GM12878 (cell line): ENCODE measurements around the gene CORO1A.

Experiments used
- CTCF ChIP-seq, 3 experiments: IDR thresholded peaks in 2 of 3; conservative IDR thresholded peaks in 1 of 3; 2 replicates each; pipeline ENCODE4 v1.5.1; 2011; ENCODE audit warnings: low read depth in 3 of 3, low read length in 3 of 3, mild to moderate bottlenecking in 3 of 3, control low read depth in 2 of 3, moderate library complexity in 2 of 3, inconsistent platforms in 1 of 3, mixed read lengths in 1 of 3; ENCODE audit not compliant: control insufficient read depth in 2 of 3, insufficient read depth in 1 of 3; ENCODE audit errors: extremely low read depth in 1 of 3
- E2F4 ChIP-seq: IDR thresholded peaks from 2 replicates; pipeline ENCODE4 v1.6.1; 2012; ENCODE audit warnings: low read depth, low read length, improper control_type of control experiment
- EP300 ChIP-seq, 2 experiments: fragments of 150-350 bp in 1 of 2; IDR thresholded peaks; 2 replicates each; pipeline ENCODE4 v1.6.1; 2011 to 2012; ENCODE audit warnings: low read depth in 2 of 2, low read length in 2 of 2, borderline replicate concordance in 1 of 2, improper control_type of control experiment in 1 of 2, inconsistent platforms in 1 of 2; ENCODE audit not compliant: control insufficient read depth in 1 of 2
- LARP7 ChIP-seq: fragments of 450-650 bp; IDR thresholded peaks from 2 replicates; pipeline ENCODE4 v1.6.1; 2017; ENCODE audit warnings: mild to moderate bottlenecking
- MEF2B ChIP-seq: fragments of 450-650 bp; IDR thresholded peaks from 2 replicates; pipeline ENCODE4 v1.6.1; 2018; ENCODE audit warnings: mild to moderate bottlenecking, moderate library complexity; ENCODE audit not compliant: partially characterized antibody, poor library complexity, severe bottlenecking
- MYC ChIP-seq: IDR thresholded peaks from 2 replicates; pipeline ENCODE4 v1.6.1; 2011; ENCODE audit warnings: mild to moderate bottlenecking, low read length, moderate library complexity, inconsistent platforms; ENCODE audit not compliant: insufficient read depth, insufficient replicate concordance, insufficient read length, severe bottlenecking
- POLR2A ChIP-seq: IDR thresholded peaks from 2 replicates; pipeline ENCODE4 v1.6.1; 2011; ENCODE audit warnings: low read depth, mild to moderate bottlenecking, low read length

- TF ChIP-seq E2F4 (no peak), LARP7 (no peak), CTCF (IDR thresholded peaks at IDR 0.05 in 2 of 3, conservative IDR thresholded peaks at IDR 0.05 in 1 of 3; ENCODE audit: control insufficient read depth in 2 of 3, extremely low read depth in 1 of 3, insufficient read depth in 1 of 3, low read depth in 3 of 3, low read length in 3 of 3) (no peak; a peak in 1 of 6 replicates), MEF2B (no peak), MYC (no peak), EP300 (IDR thresholded peaks at IDR 0.05; ENCODE audit: borderline replicate concordance in 1 of 2, control insufficient read depth in 1 of 2, low read depth in 2 of 2, low read length in 2 of 2) (no peak), POLR2A (no peak)
Observed at GRCh38 chr16:30187556-30187865, 4.1 kb downstream of the CORO1A start.
